Ishikawa (cell line): ENCODE data around the gene SGSH.

Experiments used
- CEBPB ChIP-seq: IDR thresholded peaks from 2 replicates; pipeline ENCODE4 v1.6.1; 2012
- CREB1 ChIP-seq: IDR thresholded peaks from 2 replicates; pipeline ENCODE4 v1.6.1; 2012; ENCODE audit warnings: low read depth
- EGR1 ChIP-seq: IDR thresholded peaks from 2 replicates; pipeline ENCODE4 v1.6.1; 2012
- EP300 ChIP-seq: IDR thresholded peaks from 2 replicates; pipeline ENCODE4 v1.6.1; 2012; ENCODE audit warnings: borderline replicate concordance
- FOXM1 ChIP-seq: IDR thresholded peaks from 2 replicates; pipeline ENCODE4 v1.6.1; 2012; ENCODE audit warnings: low read depth, borderline replicate concordance
- MAX ChIP-seq: IDR thresholded peaks from 2 replicates; pipeline ENCODE4 v1.6.1; 2012
- NFIC ChIP-seq: IDR thresholded peaks from 2 replicates; pipeline ENCODE4 v1.6.1; 2012
- RAD21 ChIP-seq: IDR thresholded peaks from 2 replicates; pipeline ENCODE4 v1.6.1; 2012; ENCODE audit warnings: low read depth
- REST ChIP-seq: IDR thresholded peaks from 2 replicates; pipeline ENCODE4 v1.6.1; 2012; ENCODE audit warnings: low read depth, mild to moderate bottlenecking
- TAF1 ChIP-seq: IDR thresholded peaks from 2 replicates; pipeline ENCODE4 v1.6.1; 2012; ENCODE audit warnings: low read depth, mild to moderate bottlenecking
- TCF12 ChIP-seq: IDR thresholded peaks from 2 replicates; pipeline ENCODE4 v1.6.1; 2012; ENCODE audit warnings: low read depth
- TEAD4 ChIP-seq: IDR thresholded peaks from 2 replicates; pipeline ENCODE4 v1.6.1; 2012
- USF1 ChIP-seq: IDR thresholded peaks from 2 replicates; pipeline ENCODE4 v1.6.1; 2012
- YY1 ChIP-seq: IDR thresholded peaks from 2 replicates; pipeline ENCODE4 v1.6.1; 2012; ENCODE audit warnings: low read depth
- ZBTB7A ChIP-seq: IDR thresholded peaks from 2 replicates; pipeline ENCODE4 v1.6.1; 2012; ENCODE audit warnings: low read depth

The SGSH gene

GRCh38 chr17:80212109-80212508 is 8.0 kb downstream of the SGSH start:
- TF ChIP-seq CEBPB: no peak
- no peak for TF ChIP-seq TAF1
- TF ChIP-seq NFIC: no peak
- no peak for TF ChIP-seq CREB1
- no peak for TF ChIP-seq RAD21
- no peak for TF ChIP-seq TEAD4
- TF ChIP-seq USF1: no peak
- TF ChIP-seq TCF12: no peak
- no peak for TF ChIP-seq REST
- no peak for TF ChIP-seq MAX
- no peak for TF ChIP-seq YY1
- no peak for TF ChIP-seq ZBTB7A
- no peak for TF ChIP-seq FOXM1
- no peak for TF ChIP-seq EGR1
- no peak for TF ChIP-seq EP300

GRCh38 chr17:80210348-80211108 is 9.6 kb downstream of the SGSH start:
- TF ChIP-seq MAX (no peak), NFIC (no peak), EP300 (no peak), REST (no peak), TEAD4 (no peak), YY1 (no peak), CREB1 (no peak), CEBPB (no peak), TCF12 (no peak), USF1 (no peak), TAF1 (no peak), FOXM1 (no peak), EGR1 (no peak), ZBTB7A (no peak), RAD21 (no peak)

- no peak for TF ChIP-seq TAF1
- TF ChIP-seq FOXM1: no peak
- TF ChIP-seq CREB1: no peak
- TF ChIP-seq EGR1: no peak
- TF ChIP-seq REST: no peak
- TF ChIP-seq USF1: no peak
- no peak for TF ChIP-seq YY1
- TF ChIP-seq TCF12: no peak
- no peak for TF ChIP-seq MAX
- TF ChIP-seq RAD21: no peak
- TF ChIP-seq EP300: no peak
- no peak for TF ChIP-seq ZBTB7A
- TF ChIP-seq TEAD4: no peak
Measured at GRCh38 chr17:80209765-80210164, 10.4 kb downstream of the SGSH start.
